ENCODE data around the gene NFKB1. TPM values are rescaled to one million over a fixed set of nuclear protein-coding genes. Genes with fewer than 3 reads are reported as not detected.

The NFKB1 gene
- total RNA-seq, 4 donors from 2014 or later, result 32.9 to 56.0 (median 40.9) TPM

DNA sequence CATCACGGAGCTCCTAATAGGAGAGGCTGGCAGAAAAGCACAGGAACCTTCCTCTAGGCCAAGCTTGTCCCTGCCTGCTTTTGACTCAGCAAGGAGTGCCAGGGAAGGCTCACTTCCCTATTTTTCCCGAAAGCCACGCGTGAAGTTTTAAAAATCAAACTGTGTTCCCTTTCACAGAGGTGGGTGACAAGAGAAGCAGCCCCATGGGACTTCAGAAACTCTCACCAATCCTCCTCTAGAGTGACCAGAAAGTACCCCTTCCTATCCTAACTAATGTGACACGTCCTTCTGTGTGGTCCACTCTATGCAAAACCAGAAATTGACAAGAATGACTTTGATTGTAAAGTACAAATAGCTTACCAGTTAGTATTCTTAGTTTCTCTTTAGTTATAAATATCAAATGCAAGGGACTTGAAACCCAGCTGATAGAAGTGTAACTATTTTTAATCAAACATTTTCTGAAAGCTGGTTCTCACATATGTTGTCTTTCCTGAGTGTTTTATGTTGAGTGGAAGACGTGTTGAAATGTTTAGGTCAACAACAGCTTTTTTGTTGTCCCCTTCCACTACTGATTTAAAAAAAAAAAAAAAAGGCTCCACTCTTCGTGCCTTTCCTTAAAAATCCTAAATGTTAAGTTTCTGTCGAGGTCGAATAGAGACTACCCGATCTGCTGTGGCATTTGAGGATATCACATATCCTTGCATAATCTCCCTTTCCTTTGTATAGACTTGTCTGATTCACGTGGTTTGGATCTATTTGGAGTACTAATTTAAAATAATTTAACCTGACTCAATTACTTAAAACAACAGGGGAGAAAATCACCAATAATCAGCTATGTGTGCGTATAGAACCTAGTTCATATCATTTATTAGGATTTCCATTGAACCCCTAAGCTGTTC is 42.1 kb downstream of the NFKB1 start:
- H3K27me3 ChIP-seq, result no peaks in the 10 kb centered on the region
- H3K4me1 ChIP-seq, result peaks cover 20% of the 10 kb centered on the region
- no peak for DNase-seq (ENCODE audit: low spot score in 2 of 2)
- H3K9me3 ChIP-seq, result no peaks in the 10 kb centered on the region
- H3K36me3 ChIP-seq, result peaks cover 6% of the 10 kb centered on the region
- no peak for TF ChIP-seq POLR2A (IDR thresholded peaks at IDR 0.05)
- TF ChIP-seq, protein P1, sequence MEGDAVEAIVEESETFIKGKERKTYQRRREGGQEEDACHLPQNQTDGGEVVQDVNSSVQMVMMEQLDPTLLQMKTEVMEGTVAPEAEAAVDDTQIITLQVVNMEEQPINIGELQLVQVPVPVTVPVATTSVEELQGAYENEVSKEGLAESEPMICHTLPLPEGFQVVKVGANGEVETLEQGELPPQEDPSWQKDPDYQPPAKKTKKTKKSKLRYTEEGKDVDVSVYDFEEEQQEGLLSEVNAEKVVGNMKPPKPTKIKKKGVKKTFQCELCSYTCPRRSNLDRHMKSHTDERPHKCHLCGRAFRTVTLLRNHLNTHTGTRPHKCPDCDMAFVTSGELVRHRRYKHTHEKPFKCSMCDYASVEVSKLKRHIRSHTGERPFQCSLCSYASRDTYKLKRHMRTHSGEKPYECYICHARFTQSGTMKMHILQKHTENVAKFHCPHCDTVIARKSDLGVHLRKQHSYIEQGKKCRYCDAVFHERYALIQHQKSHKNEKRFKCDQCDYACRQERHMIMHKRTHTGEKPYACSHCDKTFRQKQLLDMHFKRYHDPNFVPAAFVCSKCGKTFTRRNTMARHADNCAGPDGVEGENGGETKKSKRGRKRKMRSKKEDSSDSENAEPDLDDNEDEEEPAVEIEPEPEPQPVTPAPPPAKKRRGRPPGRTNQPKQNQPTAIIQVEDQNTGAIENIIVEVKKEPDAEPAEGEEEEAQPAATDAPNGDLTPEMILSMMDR (IDR thresholded peaks at IDR 0.05), result no peak
- no peak for TF ChIP-seq POLR2AphosphoS5 (IDR thresholded peaks at IDR 0.05)
- TF ChIP-seq EP300 (IDR thresholded peaks at IDR 0.05), result no peak
- peak overlapping the region; percentile 60 for H3K27ac ChIP-seq
- H3K4me3 ChIP-seq, result no peak overlapping the region
- 57% methylated on average over 12 of the region's 12 CpGs for WGBS

DNA sequence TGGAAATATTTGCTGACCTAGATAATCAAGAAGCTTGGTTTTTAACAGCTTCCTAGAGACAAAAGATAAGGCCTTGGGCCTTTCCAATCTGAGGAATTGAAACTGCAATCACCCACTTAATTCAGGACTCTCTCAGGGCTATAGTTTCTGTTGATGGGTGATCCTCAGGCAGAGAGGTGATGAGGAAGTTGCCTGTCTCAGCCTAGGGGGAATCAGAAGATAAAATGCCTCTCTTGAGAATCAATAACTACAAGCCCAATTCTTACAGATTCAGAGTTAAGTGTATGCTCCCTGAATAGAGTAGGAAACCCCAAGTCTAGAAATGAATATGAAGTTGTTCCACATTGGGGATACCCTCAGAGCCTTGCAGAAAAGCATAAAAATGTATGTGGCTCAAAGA is 45.5 kb downstream of the NFKB1 start:
- no peaks in the 10 kb centered on the region for H3K27me3 ChIP-seq
- H3K9me3 ChIP-seq, result no peaks in the 10 kb centered on the region
- H3K36me3 ChIP-seq, result peaks cover 7% of the 10 kb centered on the region
- H3K4me1 ChIP-seq, result peaks cover 18% of the 10 kb centered on the region
- no peak overlapping the region for H3K4me3 ChIP-seq
- TF ChIP-seq, protein P1 (IDR thresholded peaks at IDR 0.05), result no peak
- TF ChIP-seq POLR2AphosphoS5 (IDR thresholded peaks at IDR 0.05), result no peak
- TF ChIP-seq POLR2A (IDR thresholded peaks at IDR 0.05), result no peak
- no peak for TF ChIP-seq EP300 (IDR thresholded peaks at IDR 0.05)
- DNase-seq (ENCODE audit: low spot score in 2 of 2), result no peak
- H3K27ac ChIP-seq, result no peak overlapping the region

DNA sequence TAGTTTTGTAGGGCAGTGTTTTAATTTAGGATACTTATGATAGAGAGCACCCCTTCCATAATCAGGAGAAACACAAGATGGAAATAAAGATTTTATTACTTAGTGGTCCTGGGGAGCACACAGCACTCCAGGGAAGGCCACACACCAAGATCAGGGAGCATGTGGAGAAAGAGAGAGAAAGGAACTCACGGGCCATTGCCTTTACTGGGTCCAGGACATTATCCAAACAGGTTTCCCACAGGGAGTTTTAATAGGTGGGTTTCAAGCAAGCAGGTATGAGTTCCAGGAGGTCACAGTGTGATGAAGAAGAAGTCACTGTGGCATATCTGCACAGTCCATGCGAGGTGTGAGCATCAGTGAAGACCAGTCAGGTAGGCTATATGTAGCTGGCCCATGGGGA is 46.8 kb downstream of the NFKB1 start:
- 96% methylated on average over 2 of the region's 2 CpGs for WGBS
- Histone ChIP-seq H3K27me3 (no peaks in the 10 kb centered on the region), H3K9me3 (no peaks in the 10 kb centered on the region), H3K4me3 (no peak overlapping the region), H3K36me3 (peaks cover 7% of the 10 kb centered on the region), H3K27ac (no peak overlapping the region), H3K4me1 (peaks cover 4% of the 10 kb centered on the region)
- TF ChIP-seq POLR2A (IDR thresholded peaks at IDR 0.05) (no peak), POLR2AphosphoS5 (IDR thresholded peaks at IDR 0.05) (no peak)
- no peak for DNase-seq (ENCODE audit: low spot score in 2 of 2)

DNA sequence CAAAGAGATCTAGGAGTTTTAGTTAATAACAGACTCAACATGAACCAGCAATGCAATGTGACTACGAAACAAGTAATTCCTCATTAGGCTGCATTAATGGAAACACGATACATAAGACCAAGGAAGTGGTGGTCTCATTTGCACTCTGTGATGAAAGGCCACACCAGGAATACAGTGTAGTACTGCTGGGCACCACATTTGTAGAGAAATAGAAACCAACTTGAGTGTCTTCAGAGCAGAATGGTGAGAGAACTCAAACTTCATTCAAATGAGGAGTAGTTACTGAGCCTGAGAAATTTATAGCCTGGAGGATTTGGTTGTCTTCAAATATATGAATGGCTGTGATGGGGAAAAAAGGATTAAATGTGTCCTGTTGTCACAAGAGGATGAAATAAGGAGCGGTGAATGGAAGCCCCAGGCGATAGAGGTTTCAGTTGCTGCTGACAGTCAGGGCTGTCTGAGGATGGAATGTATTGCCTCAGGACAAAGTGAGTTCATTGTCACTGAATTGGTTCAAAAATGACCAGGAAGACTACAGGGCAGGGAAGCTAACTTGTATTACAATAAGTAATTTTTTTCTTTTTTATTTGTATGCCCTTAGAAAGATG is 50.9 kb downstream of the NFKB1 start:
- 83% methylated on average over 4 of the region's 4 CpGs for WGBS
- Histone ChIP-seq H3K9me3 (no peaks in the 10 kb centered on the region), H3K4me3 (no peak overlapping the region), H3K4me1 (peaks cover 6% of the 10 kb centered on the region), H3K27ac (no peak overlapping the region), H3K27me3 (no peaks in the 10 kb centered on the region), H3K36me3 (peaks cover 7% of the 10 kb centered on the region)
- DNase-seq (ENCODE audit: low spot score in 2 of 2), result no peak
- TF ChIP-seq POLR2AphosphoS5 (IDR thresholded peaks at IDR 0.05), result no peak
- no peak for TF ChIP-seq EP300 (IDR thresholded peaks at IDR 0.05)
- TF ChIP-seq POLR2A (IDR thresholded peaks at IDR 0.05), result no peak
- TF ChIP-seq, protein P1 (IDR thresholded peaks at IDR 0.05), result no peak

DNA sequence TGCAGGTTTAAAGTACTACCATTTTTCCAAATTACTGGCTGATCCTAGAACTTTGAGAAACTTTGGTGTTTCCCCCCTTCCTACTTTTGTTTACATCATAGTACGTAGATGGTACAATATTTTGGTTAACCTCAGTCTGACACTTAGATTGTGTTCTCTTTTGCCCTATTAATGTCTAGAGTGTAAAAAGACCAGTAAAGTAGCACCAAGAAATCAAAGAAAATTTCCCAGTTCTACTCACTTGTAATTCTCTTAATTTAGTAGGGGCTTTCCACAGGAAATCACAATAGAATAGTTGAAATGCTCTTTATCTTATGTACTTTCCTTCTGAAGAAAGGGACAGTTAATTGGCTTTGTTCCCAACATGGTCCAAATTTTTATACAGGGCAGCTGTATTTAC is 51.6 kb downstream of the NFKB1 start:
- TF ChIP-seq, protein P1 (IDR thresholded peaks at IDR 0.05), result no peak
- TF ChIP-seq EP300 (IDR thresholded peaks at IDR 0.05) (no peak), POLR2A (IDR thresholded peaks at IDR 0.05) (no peak), POLR2AphosphoS5 (IDR thresholded peaks at IDR 0.05) (no peak)
- no peaks in the 10 kb centered on the region for H3K27me3 ChIP-seq

More for the DNA sequence above, 51.6 kb downstream of the NFKB1 start:
- no peak overlapping the region for H3K27ac ChIP-seq
- WGBS, result 62% methylated on average over 1 of the region's 1 CpG
- H3K36me3 ChIP-seq, result peaks cover 7% of the 10 kb centered on the region
- H3K9me3 ChIP-seq, result no peaks in the 10 kb centered on the region
- no peak overlapping the region for H3K4me3 ChIP-seq
- DNase-seq (ENCODE audit: low spot score in 2 of 2), result no peak
- peaks cover 9% of the 10 kb centered on the region for H3K4me1 ChIP-seq
